Erythroblast (primary cell): ENCODE data around the gene RAF1.

Experiments used
- GATA1 ChIP-seq: IDR thresholded peaks from 2 replicates; pipeline ENCODE4 v1.6.1; 2011; ENCODE audit warnings: low read depth, mild to moderate bottlenecking, control low read depth, low read length, moderate library complexity
- POLR2A ChIP-seq: IDR thresholded peaks from 2 replicates; pipeline ENCODE4 v1.6.1; 2011; ENCODE audit warnings: mild to moderate bottlenecking, low read length

DNA sequence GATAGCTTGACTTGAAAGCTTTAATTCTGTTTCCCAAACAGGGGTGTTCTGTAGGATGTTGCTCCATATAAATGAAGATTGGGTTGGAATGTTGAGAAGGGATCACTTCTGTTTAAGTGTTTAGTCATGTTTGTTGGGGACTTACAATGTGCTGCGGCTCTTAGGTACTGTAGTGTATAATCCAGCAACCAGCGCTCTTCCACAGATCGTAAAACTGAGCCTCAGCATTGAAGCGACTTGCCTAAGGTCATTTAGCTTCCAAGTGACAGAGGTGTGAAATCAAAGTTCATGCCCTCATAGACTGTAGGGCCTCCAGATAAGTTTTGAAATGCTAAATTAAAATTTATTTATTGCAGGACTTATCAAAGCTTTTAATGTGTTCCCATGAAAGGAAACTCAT lies 105.2 kb downstream of the RAF1 start:
- TF ChIP-seq POLR2A (no peak), GATA1 (no peak)
